Right lobe of liver (tissue), 6 donors: ENCODE results near the gene PEAR1. TPM values are rescaled to one million over a fixed set of nuclear protein-coding genes. Genes with fewer than 3 reads are reported as not detected.

Experiments
- ATAC-seq, 4 donors: fragments of 200-7000 bp; cut with Tn5 transposase; one replicate each; pipeline ENCODE4 v1.9.1; 2020; ENCODE audit warnings: mild to moderate bottlenecking in 4 of 4, moderate library complexity in 4 of 4
- DNase-seq, 3 donors: peaks; one replicate each; pipeline ENCODE4 v3.0.0-alpha.2; 2020
- H3K27ac ChIP-seq, 3 donors: fragments of 200-600 bp; one replicate each; pipeline ENCODE4 v1.8.0; 2022
- H3K27me3 ChIP-seq, 2 donors: fragments of 200-600 bp; one replicate each; pipeline ENCODE4 v1.8.0; 2022
- H3K36me3 ChIP-seq, 4 donors: fragments of 200-600 bp; sonication (generic) in 1 of 4; one replicate each; pipeline versions ENCODE4 v1.5.1 to v1.8.0; 2017 to 2022; ENCODE audit warnings: control low read depth in 1 of 4
- H3K4me1 ChIP-seq, 4 donors: fragments of 200-600 bp; sonication (generic) in 1 of 4; one replicate each; pipeline versions ENCODE4 v1.5.1 to v1.8.0; 2017 to 2022; ENCODE audit warnings: control low read depth in 1 of 4
- H3K4me3 ChIP-seq, 3 donors: fragments of 200-600 bp; one replicate each; pipeline ENCODE4 v1.8.0; 2022
- H3K9me3 ChIP-seq, 4 donors: fragments of 200-600 bp; sonication (generic) in 1 of 4; one replicate each; pipeline versions ENCODE4 v1.5.1 to v1.8.0; 2017 to 2022; ENCODE audit warnings: control low read depth in 1 of 4
- CTCF ChIP-seq, 4 donors: fragments of 200-600 bp in 3 of 4; fragments of 450-650 bp in 1 of 4; IDR thresholded peaks; one replicate each; pipeline versions ENCODE4 v1.5.1 to v1.8.0; 2016 to 2022; ENCODE audit warnings: antibody characterized with exemption in 4 of 4, mild to moderate bottlenecking in 2 of 4
- POLR2A ChIP-seq: fragments of 450-650 bp; IDR thresholded peaks from one replicate; pipeline ENCODE4 v1.6.1; 2017; ENCODE audit warnings: antibody characterized with exemption, mild to moderate bottlenecking
- WGBS: methylation state at CpG from one replicate; pipeline ENCODE4 v1.1.6; 2018; ENCODE audit warnings: low coverage, low lambda C conversion rate; ENCODE audit not compliant: insufficient coverage; ENCODE audit errors: missing lambda C conversion rate; 5-methylcytosine and 5-hydroxymethylcytosine counted together
- intact Hi-C, 2 donors: fragments of 100-400 bp; cut with DNase I; formaldehyde crosslinking; loops; one replicate each; pipeline versions ENCODE4 v1.11.2 to v1.14.1; 2022
- total RNA-seq, 6 experiments: library from RNA; depleted of rRNA in 2 of 6; stranded (reverse); fragments of >200 nt in 2 of 6; fragmentation: NEBNext Ultra II Directional in 3 of 6; extraction: Animal tissue kit (Norgen Biotek cat#: 25700) in 3 of 6; gene quantifications; one replicate each; pipeline versions ENCODE4 v1.1.0 to v1.2.4, GENCODE V29; 2016 to 2023
- donor health status: DM: no; HTN: yes; CAD: no.
- donor health status: DM: no; HTN: no; CAD: no.
- donor health status: DM: no; HTN: no; CAD: no.
- donor health status: DM: no; HTN: yes; CAD: no.
- donor health status: DM: no; HTN: yes; CAD: no.

The PEAR1 gene
- total RNA-seq, 6 experiments from 2014 or later = 2.2 to 9.8 (median 3.6) TPM

- WGBS = 21% methylated on average over 2 of the region's 6 CpGs
- TF ChIP-seq POLR2A = no peak
- TF ChIP-seq CTCF (IDR thresholded peaks at IDR 0.05) = no peak
- no peaks in the 10 kb centered on the region for H3K9me3 ChIP-seq
- DNase-seq = no peak
- intact Hi-C loops = no loop called here
- ATAC-seq = no peak
- no peaks in the 10 kb centered on the region for H3K27me3 ChIP-seq
- H3K27ac ChIP-seq = no peak overlapping the region
- H3K36me3 ChIP-seq = no peaks in the 10 kb centered on the region
- no peak overlapping the region for H3K4me3 ChIP-seq
- H3K4me1 ChIP-seq = no peaks in the 10 kb centered on the region
These were observed 6.8 kb upstream of the PEAR1 start for GRCh38 chr1:156886583-156887281.

GRCh38 chr1:156887317-156887716, 6.2 kb upstream of the PEAR1 start:
- DNase-seq (no peak), ATAC-seq (no peak)
- TF ChIP-seq POLR2A (no peak), CTCF (IDR thresholded peaks at IDR 0.05) (no peak)
- Histone ChIP-seq H3K9me3 (no peaks in the 10 kb centered on the region), H3K4me1 (peaks cover 0 to 3% (median 0%) of the 10 kb centered on the region in 4 donors), H3K4me3 (no peak overlapping the region), H3K27me3 (no peaks in the 10 kb centered on the region), H3K27ac (no peak overlapping the region), H3K36me3 (no peaks in the 10 kb centered on the region)
- intact Hi-C loops = no loop called here
- whole genome bisulfite sequencing = 27% methylated on average over 2 of the region's 3 CpGs

- H3K9me3 ChIP-seq = no peaks in the 10 kb centered on the region
- no peak for DNase-seq
- TF ChIP-seq CTCF (IDR thresholded peaks at IDR 0.05) (no peak), POLR2A (no peak)
- WGBS = 21% methylated on average over 6 of the region's 6 CpGs
- no peak overlapping the region for H3K27ac ChIP-seq
- intact Hi-C loops = no loop called here
- H3K4me1 ChIP-seq = peaks cover 0 to 5% (median 0%) of the 10 kb centered on the region in 4 donors
- H3K36me3 ChIP-seq = no peaks in the 10 kb centered on the region
- no peak for ATAC-seq
- H3K4me3 ChIP-seq = no peak overlapping the region
- H3K27me3 ChIP-seq = no peaks in the 10 kb centered on the region
These were observed 5.8 kb upstream of the PEAR1 start for GRCh38 chr1:156887734-156888133.

GRCh38 chr1:156889802-156890580, 3.5 kb upstream of the PEAR1 start:
- ATAC-seq = peak; percentile 66 to 79 (median 72)
- peak; percentile 74 to 79 (median 79) for DNase-seq
- H3K36me3 ChIP-seq = no peaks in the 10 kb centered on the region
- whole genome bisulfite sequencing = 41% methylated on average over 8 of the region's 8 CpGs
- H3K9me3 ChIP-seq = no peaks in the 10 kb centered on the region
- H3K4me1 ChIP-seq = peaks cover 0 to 5% (median 0%) of the 10 kb centered on the region in 4 donors
- H3K4me3 ChIP-seq = no peak overlapping the region
- TF ChIP-seq POLR2A (no peak), CTCF (IDR thresholded peaks at IDR 0.05) (peak; percentile 66 to 84 (median 78))
- intact Hi-C loops = no loop called here
- no peak overlapping the region for H3K27ac ChIP-seq
- H3K27me3 ChIP-seq = peaks cover 0 to 9% of the 10 kb centered on the region in 2 donors
